GM19438 (cell line): ENCODE data around the gene ELANE.

Source experiments
- ATAC-seq: cut with Tn5 transposase; IDR thresholded peaks from one replicate; pipeline ENCODE4 v1.9.1; 2021; ENCODE audit warnings: low read depth; ENCODE audit not compliant: unreplicated experiment

ELANE gene

DNA sequence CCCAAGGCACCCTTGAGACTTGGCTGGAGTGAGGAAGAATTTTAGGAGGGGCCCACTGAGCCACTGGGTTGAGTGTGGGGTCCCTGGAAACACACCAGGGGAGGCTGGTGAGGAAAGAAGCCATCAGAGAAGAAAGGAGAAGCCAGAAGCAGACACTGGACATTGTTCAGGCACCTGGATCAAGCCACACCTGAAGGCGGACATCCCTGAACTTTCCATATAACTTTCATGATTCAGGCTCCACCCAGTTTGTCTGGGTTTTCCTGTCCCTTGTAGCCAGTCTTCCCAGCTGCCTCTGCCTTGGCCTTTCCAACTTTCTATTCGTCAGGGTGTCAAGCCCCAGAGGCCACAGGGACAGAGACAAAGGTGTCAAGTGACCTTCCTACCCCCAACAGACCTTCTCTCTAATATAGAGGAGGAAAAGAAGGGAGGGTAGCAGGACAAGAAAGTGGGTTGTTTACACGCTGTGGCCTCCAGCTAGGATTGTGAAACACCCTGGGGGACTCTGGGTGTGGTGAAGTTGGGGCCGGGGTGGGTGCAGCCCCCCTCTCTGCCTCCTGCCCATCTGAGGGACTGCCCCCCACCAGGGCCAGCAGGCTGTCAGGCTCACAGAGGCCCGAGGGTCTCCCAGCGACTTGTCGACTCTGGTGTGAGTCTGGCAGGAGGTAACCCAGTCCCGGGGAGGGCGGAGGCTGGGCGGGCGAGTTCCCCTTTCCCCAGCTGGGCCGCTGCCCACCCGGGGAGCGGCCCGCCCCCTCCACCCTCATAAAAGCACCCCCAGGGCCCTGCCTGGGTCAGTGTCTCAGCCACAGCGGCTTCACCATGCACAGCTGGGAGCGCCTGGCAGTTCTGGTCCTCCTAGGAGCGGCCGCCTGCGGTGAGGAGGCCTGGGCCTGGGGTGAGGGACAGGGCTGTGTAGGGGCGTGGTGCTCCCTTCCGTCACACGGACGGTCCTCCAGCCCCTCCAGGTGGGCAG is 7.1 kb downstream of the ELANE start, which contains the start of gene CFD:
CFD (plus strand) TSS at position 797 of the 976 bp plus-strand sequence; CDS start at position 823, 26 bp downstream.
- ATAC-seq = no peak

DNA sequence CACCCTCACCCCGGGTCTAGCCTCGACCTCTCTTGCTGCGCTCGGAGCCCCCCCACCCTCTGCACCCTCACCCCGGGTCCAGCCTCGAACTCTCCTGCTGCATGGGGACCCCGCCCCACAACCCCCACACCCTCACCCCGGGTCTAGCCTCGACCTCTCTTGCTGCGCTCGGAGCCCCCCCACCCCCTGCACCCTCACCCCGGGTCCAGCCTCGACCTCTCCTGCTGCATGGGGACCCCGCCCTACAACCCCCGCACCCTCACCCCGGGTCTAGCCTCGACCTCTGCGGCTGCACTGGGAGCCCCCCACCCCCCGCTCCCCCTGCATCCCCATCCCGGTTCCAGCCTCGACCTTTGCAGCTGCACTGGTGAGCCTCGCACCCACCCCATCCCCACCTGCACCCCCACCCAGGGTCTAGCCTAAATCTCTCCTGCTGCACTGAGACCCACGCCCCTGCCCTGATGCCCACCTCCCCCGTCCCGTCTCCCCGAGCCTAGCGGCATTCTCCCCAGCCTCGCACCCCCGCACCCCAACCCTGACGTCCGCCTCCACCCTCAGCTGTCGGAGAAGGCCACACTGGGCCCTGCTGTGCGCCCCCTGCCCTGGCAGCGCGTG is 9.1 kb downstream of the ELANE start:
- no peak for ATAC-seq

DNA sequence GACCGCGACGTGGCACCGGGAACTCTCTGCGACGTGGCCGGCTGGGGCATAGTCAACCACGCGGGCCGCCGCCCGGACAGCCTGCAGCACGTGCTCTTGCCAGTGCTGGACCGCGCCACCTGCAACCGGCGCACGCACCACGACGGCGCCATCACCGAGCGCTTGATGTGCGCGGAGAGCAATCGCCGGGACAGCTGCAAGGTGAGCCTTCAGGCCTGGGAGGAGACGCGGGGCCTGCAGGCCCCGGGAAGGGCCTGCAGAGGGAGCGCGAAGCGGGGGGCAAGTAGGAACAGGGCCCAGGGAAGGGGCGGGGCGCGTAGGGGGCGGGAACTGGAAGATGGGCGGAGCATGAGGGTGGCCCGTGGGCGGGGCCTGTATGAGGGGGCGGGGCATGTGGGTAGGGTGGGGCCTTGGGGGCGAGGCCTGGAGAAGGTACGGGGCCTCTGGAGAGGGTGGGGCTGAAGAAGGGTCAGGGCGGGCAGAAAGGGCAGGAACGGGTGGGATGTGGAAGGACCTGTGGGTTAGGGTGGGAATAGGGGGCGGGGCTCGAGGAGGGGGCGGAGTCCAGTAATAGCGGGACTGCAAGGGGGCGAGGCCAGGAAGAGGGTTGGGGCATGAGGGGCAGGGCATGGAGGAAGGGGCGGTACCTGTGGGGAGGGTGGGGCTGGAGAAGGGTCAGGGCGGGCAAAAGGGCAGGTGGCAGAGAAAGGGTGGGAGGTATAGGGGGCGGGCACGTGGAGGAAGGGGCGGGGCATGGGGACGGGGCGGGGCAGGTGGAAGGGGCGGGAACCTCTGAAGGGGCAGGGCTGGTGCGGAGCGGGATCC is 9.9 kb downstream of the ELANE start:
- no peak for ATAC-seq

DNA sequence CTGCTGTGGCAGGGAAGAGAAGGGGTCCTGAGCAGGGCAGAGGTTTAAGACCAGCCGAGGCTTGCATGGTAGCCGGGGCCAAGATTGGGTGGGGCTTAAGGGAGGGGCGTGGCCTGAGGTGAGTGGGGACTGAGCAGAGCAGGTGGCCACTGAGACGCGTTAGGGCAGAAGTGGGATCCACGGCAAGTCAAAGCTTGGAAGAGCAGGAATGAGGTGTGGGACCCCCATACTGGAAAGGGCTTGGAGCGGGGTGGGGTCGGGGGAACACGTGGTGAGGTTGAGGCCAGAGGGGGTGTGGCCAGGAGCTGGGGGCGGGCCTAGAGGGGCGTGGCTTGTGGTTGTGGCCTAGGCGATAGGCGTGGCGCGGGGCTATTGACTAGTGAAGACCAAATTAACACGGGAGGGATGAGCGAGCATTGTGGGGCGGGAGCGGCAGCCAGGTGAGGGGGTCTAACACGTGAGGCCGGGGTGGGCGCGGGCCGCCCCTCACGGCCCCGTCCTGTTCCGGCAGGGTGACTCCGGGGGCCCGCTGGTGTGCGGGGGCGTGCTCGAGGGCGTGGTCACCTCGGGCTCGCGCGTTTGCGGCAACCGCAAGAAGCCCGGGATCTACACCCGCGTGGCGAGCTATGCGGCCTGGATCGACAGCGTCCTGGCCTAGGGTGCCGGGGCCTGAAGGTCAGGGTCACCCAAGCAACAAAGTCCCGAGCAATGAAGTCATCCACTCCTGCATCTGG is 10.6 kb downstream of the ELANE start:
- ATAC-seq = no peak

DNA sequence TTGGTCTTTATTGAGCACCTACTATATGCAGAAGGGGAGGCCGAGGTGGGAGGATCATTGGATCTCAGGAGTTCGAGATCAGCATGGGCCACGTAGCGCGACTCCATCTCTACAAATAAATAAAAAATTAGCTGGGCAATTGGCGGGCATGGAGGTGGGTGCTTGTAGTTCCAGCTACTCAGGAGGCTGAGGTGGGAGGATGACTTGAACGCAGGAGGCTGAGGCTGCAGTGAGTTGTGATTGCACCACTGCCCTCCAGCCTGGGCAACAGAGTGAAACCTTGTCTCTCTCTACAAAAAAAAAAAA is 11.2 kb downstream of the ELANE start:
- no peak for ATAC-seq

DNA sequence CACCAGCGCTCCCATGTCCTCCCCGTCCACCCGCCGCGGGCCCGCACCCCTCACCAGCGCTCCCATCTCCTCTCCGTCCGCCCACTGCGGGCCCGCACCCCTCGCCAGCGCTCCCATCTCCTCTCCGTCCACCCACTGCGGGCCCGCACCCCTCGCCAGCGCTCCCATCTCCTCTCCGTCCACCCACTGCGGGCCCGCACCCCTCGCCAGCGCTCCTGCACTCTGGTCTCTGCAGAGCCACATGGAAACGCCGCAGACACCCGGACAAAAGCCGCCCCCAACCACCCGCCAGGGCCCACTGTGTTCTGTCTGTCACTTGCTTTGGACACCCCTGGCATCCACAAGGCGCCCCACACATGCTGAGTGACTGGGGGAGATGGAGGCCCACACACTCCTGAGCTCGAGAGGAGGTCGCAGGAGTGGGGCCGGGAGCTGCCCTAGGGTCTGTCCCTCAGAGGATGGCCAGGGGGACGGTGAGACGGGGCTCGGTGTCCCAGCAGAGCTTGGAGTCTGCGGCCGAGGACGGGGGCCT is 14.7 kb downstream of the ELANE start:
- no peak for ATAC-seq

DNA sequence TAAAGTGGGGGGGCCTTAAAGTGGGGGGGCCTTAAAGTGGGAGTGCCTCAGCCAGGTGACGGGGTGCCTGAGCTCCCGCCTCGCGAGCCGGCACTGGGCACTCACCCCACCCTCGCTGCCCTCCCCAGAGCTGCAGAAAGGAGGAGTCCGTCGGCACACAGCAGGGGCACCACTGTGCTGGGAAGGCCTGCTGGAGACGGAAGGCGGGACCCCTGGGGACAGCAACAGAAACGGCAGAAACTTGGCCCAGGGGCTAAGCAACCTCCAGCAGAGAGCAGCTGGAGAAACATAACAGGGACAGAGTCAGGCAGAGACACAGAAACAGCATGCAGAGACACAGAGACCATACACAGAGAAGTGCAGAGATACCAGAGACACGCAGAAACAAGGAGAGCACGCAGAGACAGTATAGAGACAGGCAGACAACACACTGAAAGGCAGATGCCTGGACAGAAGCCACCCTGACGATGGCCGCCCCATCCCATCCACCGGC is 15.2 kb downstream of the ELANE start:
- ATAC-seq = no peak

DNA sequence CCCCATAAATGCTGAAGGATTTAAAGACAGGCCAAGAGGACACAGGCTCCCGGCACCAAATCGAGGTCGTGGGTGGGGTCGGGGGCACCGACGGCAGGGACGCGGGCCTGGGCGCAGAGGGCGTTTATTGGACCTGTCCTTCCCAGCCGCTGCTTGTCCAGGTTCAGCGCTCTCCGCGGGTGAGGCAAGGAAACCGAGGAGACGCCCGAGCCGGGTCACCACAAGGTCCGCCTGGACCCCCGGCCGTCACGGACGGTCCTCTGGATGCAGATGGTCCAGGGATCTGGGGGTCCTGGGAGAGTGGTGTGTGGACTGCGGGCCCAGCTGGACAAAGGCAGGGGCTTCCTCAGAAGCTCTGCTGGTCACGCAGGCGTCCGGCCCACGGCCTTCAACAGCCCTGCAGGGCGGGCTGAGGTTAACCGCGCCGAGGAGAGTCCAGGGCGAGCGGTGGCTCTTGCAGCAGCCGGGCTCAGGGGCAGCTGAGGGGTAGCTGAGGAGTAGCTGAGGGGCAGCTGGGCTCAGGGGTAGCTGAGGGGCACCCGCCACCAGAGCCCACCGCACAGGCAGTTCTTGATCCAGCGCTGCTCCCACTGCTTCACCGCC is 15.9 kb downstream of the ELANE start:
- ATAC-seq = no peak

DNA sequence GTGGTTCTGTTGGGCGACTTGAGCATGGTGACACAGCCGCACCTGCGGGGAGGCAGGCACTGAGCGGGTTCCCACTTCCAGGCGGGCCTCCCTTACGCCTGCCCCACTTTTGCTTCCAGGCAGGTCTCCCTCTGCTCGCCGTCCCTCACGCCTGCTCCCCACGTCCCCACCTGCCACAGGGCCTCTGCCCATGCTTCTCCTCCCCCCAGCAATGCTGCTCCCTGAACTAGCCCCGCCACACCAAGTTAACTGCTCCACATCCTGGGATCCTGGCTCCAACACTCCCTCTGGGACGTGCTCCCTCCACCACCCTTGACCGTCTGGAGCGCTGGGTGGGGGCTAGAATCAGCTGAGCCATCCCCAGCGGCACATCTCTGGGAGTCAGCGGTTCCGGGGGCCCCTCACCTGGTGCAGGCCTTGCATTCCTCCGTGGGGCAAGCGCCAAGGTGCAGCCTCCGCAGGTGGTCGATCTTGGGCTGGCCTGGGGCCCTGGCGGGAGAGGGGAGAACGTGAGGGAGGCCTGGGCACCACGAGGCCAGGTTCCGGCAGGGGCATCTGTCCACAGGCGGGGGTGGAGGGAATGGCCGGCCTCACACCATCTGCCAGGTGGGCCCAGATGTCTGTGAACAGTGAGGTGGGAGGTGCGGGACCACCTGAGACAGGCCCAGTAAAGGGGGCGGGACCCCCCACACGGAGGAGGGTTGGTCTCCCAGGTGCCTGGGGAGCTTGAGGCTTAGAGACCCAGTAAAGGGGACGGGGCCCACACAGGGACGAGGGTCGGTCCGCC is 16.5 kb downstream of the ELANE start:
- ATAC-seq = no peak

DNA sequence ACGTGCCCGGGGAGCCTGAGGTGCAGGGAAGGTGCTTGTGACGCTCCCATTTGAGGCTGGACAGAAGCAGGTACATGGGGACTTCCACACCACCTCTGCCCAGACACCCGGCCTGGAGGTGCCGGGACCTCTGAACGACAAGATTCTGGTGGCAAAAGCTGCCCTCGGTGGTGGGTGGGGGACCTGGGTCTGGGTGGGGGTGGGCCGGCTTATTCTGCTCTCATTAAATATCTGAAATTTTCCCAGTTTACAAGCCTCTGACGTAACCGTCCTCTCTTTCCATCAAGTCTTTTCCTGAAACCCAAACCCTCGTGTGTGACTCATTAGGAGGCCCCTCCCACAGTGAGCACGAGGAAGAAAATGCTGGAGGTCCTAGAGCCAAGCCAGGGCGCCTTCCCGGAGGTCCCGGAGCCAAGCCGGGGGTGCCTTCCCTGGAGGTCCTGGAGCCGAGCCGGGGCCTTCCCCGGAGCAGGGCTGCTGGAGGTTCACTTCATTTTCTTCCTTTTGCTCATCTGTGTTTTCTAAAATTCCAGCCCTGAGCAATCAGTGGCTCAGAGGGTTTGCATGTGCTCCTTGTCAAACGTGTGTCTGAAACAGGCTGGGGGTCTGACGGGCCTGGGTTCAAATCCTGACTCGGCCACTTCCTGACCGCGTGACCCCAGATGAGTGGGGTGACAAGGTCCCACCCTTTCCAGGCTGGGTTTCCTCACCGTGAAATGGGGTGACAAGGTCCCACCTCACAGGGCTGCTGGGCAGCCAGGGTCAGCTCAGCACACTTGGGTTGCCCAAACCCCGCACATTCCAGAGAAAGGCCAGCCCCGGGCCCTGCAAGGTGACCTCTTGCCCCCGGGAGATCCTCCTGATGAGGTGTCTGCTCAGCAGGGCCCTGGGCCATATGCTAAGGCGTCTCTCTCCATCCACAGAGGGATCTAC is 17.4 kb downstream of the ELANE start:
- ATAC-seq = no peak

DNA sequence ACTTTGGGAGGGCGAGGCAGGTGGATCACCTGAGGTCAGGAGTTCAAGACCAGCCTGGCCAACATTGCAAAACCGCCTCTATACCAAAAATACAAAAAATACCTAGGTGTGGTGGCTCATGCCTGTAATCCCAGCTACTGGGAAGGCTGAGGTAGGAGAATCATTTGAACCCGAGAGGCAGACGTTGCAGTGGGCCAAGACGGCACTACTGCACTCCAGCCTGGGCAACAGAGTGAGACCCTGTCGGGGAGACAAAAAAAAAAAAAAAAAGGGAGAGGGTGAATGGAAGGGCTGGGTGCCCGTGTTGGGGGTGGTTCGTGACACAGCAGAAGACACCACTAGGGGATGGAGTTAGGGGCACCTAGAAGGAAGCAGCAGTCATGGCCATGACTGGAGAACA is 18.2 kb downstream of the ELANE start:
- no peak for ATAC-seq

DNA sequence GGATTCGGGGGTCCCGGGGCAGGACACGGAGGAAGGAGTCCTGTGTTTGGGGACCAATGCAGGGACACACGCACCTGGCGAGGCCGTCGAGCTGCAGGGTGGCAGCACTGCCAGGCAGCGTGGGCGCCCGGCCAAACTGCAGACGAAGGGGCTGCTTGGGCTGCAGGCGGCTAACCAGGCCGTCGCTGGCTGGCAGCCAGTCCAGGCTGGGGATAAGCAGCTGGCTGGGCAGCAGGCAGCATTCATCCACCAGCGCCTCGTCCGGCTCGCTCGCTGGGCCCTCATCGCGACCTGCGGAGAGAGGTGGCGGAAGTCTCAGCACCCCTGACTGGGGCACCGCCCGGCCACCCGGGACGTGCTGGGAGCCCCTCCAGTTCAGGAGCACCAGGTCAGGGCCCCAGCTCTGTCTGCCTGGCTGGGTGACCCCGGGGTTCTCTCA is 18.9 kb downstream of the ELANE start:
- no peak for ATAC-seq

DNA sequence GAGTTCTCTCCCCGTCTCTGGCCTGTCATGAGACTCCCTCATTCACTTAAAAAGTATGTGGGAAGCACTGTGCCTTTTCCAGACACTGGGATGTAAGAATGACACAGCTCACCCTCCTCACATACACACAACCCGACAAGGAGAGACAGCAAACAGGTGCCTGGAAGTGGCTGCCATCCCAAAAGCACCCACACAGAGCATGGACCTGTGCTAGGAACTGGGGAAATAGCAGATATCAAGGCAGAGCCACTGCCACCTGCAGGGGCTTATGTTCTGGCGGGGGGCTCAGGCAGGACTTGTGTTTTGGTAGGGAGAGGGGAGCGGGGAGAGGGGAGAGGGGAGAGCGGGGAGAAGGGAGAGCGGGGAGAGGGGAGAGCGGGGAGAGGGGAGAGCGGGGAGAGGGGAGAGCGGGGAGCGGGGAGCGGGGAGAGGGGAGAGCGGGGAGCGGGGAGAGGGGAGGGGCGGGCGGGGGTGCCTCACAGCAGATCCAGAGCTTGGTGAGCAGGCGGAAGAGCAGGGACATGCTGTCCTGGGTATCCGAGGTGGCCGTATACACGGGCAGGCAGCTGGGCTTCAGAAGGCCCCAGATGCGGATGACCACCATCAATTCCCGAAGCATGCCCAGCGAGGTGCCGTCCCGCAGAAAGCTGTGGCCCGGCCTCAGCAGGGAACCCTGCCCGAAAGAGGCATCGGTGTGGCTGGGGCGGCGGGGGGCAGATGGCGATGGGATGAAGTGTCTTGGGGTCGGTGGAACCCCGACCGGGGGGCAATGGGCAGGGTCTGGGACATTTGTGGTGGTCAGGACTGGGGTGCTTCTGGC is 19.6 kb downstream of the ELANE start:
- no peak for ATAC-seq

DNA sequence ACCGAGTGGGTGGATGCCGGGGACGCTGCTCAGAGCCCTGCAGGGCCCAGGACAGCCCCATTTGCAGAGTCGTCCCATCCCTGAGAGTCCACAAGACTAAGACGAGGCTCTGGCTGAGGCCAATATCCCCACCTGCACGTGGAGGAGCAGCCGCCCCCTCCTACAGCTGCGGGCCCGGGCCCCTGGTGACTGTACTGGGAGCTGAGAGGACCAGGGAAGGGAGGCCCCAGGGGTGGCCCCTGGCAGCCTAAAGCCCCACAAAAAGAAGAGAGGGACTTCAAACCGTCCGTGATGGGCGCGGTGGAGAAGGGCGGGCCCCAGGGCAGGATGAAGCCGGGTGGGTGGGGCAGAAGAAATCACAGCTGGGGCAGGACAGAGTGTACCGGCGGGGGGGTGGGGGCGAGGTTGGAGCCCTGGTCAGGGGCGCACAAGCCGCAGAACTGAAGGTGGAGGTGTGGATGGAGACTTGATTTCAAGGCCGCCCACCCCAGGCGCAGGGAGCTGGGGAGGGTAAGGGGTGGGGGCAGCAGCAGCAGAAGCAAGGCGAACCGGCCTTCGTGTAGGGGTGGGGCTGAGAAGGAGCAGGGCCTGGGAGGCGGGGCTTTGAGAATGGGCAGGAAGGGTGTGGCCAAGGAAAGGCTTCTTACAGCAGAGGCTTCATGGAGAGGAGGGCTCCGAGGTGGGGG is 20.3 kb downstream of the ELANE start:
- no peak for ATAC-seq

DNA sequence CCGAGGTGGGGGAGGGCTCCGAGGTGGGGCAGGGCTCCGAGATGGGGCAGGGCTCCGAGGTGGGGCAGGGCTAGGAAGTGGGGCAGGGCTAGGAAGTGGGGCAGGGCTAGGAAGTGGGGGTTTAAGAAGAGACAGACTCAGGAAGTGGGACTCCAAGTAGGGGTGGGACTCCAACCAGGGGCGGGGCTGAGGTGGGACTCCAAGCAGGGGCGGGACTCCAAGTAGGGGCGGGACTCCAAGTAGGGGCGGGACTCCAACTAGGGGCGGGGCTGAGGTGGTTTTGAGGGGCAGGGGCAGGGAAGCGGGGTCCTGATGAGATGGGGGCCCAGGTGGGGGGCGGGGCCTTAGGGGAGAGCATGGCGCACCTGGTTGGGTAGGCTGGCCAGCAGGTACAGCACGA is 21.0 kb downstream of the ELANE start:
- ATAC-seq = no peak

DNA sequence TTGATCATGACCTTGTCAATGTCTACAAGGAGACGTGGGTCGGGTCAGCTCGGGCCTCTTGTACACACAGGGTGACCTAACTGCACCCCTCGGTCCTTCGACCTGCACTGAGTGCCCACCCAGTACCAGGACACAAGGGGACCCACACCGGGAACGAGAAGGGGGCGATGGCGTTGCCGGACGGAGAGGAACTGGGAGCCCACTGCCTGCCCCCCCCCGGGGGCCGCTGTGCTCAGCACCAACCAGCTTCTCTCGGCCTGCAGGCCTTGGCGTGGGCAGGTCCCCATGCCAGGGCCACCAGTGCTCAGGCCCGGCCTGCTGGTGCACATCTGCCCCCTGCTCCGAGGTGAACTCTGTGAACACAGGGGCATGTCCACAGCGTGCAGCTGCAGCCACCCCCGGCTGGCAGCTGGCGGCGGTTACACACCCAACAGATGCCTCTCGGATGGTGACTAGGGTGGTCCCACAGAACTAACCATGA is 21.5 kb downstream of the ELANE start:
- ATAC-seq = no peak
